IPS DF 6.9 (cell line): Measurements from ENCODE around the gene HOXB6.

ENCODE experiments used
- DNase-seq: peaks from one replicate; pipeline ENCODE4 v3.0.0-alpha.2; 2013; ENCODE audit warnings: low read depth, low spot score
- H3K27ac ChIP-seq: one replicate; pipeline ENCODE4 v1.5.1; 2013; ENCODE audit warnings: low read length, control low read depth
- H3K27me3 ChIP-seq: 2 replicates; pipeline ENCODE4 v1.6.1; 2013; ENCODE audit warnings: mild to moderate bottlenecking, low read length; ENCODE audit not compliant: control insufficient read depth, insufficient read depth
- H3K36me3 ChIP-seq: 2 replicates; pipeline ENCODE4 v1.6.1; 2013; ENCODE audit warnings: low read length; ENCODE audit not compliant: control insufficient read depth, insufficient read depth
- H3K4me1 ChIP-seq: 2 replicates; pipeline ENCODE4 v1.6.1; 2013; ENCODE audit warnings: low read length; ENCODE audit not compliant: control insufficient read depth, insufficient read depth
- H3K4me3 ChIP-seq: 2 replicates; pipeline ENCODE4 v1.5.1; 2013; ENCODE audit warnings: mild to moderate bottlenecking, low read length
- H3K9me3 ChIP-seq: 2 replicates; pipeline ENCODE4 v1.6.1; 2013; ENCODE audit warnings: low read length, inconsistent platforms; ENCODE audit not compliant: control insufficient read depth, insufficient read depth
- WGBS: extraction: QIAGEN DNeasy Blood & Tissue Kit; methylation state at CpG from one replicate; pipeline ENCODE4 v1.1.7; 2013; ENCODE audit warnings: mixed read lengths, missing lambda C conversion rate; ENCODE audit not compliant: insufficient read length, insufficient coverage; 5-methylcytosine and 5-hydroxymethylcytosine counted together

Gene HOXB6

GRCh38 chr17:48613862-48614694 lies 9.3 kb upstream of the HOXB6 start:
- H3K27ac ChIP-seq = no peak overlapping the region
- peaks cover 95% of the 10 kb centered on the region for H3K27me3 ChIP-seq
- DNase-seq = no peak
- WGBS = no CpG with 5 or more reads among the region's 55 CpGs
- H3K4me3 ChIP-seq = no peak overlapping the region
- H3K4me1 ChIP-seq = peaks cover 7% of the 10 kb centered on the region
- H3K9me3 ChIP-seq = no peaks in the 10 kb centered on the region
- no peaks in the 10 kb centered on the region for H3K36me3 ChIP-seq

DNA sequence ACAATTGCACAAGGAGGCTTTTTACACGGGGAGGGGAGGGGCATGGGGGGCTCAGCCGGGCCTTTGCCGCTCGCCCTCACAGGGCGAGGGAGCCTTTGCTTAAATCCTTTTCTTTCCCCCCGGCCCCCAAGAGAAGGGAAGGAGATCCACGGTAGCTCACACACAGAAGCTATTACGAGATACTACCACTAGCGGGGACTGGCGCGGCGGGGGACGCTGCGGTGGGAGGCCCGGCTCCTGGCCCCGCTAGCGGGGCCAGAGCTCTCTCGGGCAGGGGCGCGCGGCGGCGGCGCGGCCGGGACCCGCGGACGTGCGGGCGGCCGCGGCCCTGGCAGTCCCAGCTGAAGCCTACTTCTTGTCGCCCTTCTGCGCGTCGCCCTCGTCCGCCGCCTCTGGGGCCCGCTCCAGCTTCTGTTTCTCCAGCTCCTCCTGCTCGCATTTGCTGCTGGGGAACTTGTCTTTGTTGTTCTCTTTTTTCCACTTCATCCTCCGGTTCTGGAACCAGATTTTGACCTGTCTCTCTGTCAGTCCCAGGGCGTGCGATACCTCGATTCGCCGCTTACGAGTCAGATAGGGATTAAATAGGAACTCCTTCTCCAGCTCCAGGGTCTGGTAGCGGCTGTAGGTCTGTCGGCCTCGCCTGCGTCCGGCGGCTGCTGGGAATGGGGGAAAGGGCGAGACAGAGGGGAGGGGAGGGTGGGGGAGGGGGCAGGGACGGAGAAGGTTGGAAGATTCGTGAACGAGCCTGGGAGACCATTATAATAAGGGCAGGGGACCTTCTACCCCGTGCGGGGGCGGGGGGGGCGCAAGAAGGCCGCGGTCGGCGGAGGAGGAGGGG lies 8.3 kb upstream of the HOXB6 start:
- Histone ChIP-seq H3K4me1 (peaks cover 7% of the 10 kb centered on the region), H3K27ac (no peak overlapping the region), H3K27me3 (peaks cover 95% of the 10 kb centered on the region), H3K4me3 (no peak overlapping the region), H3K36me3 (no peaks in the 10 kb centered on the region), H3K9me3 (no peaks in the 10 kb centered on the region)
- no CpG with 5 or more reads among the region's 67 CpGs for WGBS
- no peak for DNase-seq

GRCh38 chr17:48612456-48612853 lies 7.7 kb upstream of the HOXB6 start:
- peaks cover 7% of the 10 kb centered on the region for H3K4me1 ChIP-seq
- no CpG with 5 or more reads among the region's 15 CpGs for WGBS
- H3K27ac ChIP-seq = no peak overlapping the region
- H3K36me3 ChIP-seq = no peaks in the 10 kb centered on the region
- no peak for DNase-seq
- H3K4me3 ChIP-seq = no peak overlapping the region
- H3K27me3 ChIP-seq = peaks cover 94% of the 10 kb centered on the region
- H3K9me3 ChIP-seq = no peaks in the 10 kb centered on the region

GRCh38 chr17:48611681-48612455 lies 7.1 kb upstream of the HOXB6 start:
- no CpG with 5 or more reads among the region's 36 CpGs for WGBS
- DNase-seq = no peak
- no peak overlapping the region for H3K4me3 ChIP-seq

DNA sequence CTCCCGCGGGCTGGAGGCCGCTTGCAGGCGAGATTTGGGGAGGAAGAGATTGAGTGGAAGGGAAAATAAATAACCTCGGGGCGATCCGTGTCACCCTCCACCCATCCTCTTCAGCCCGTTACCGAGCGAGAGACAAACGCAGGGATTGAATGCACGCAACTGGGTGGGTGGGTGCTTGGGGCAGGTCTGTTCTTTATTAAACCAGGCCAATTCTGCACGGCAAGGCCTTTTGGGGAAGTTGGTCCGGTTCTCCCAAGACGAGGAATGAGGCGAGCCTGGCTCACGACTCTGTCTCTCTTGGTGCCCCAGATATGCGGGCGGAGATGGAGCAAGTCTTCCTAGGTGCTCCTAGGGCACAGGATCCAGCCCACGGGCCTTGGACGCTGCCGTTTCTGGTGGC lies 6.4 kb upstream of the HOXB6 start:
- peaks cover 94% of the 10 kb centered on the region for H3K27me3 ChIP-seq
- no peaks in the 10 kb centered on the region for H3K36me3 ChIP-seq
- no peaks in the 10 kb centered on the region for H3K9me3 ChIP-seq
- peaks cover 7% of the 10 kb centered on the region for H3K4me1 ChIP-seq
- no peak overlapping the region for H3K4me3 ChIP-seq
- DNase-seq = no peak
- WGBS = no CpG with 5 or more reads among the region's 22 CpGs
- H3K27ac ChIP-seq = no peak overlapping the region

More at GRCh38 chr17:48611681-48612455, 7.1 kb upstream of the HOXB6 start:
- H3K9me3 ChIP-seq = no peaks in the 10 kb centered on the region
- H3K27me3 ChIP-seq = peaks cover 94% of the 10 kb centered on the region
- H3K4me1 ChIP-seq = peaks cover 7% of the 10 kb centered on the region
- no peaks in the 10 kb centered on the region for H3K36me3 ChIP-seq
- no peak overlapping the region for H3K27ac ChIP-seq

- Histone ChIP-seq H3K4me3 (no peak within 1 kb of the TSS), H3K27me3 (peaks cover 94% of the 10 kb centered on the region), H3K36me3 (no peaks in the 10 kb centered on the region), H3K4me1 (peaks cover 7% of the 10 kb centered on the region), H3K27ac (no peak within 1 kb of the TSS), H3K9me3 (no peaks in the 10 kb centered on the region)
- no CpG with 5 or more reads among the region's 79 CpGs for WGBS
- no peak for DNase-seq
These were observed 5.8 kb upstream of the HOXB6 start, which contains the start of gene HOXB7 for GRCh38 chr17:48610282-48611211. Gene HOXB7 (minus strand): TSS chr17:48611017. CDS start chr17:48610918, 99 bp downstream.

- WGBS = no CpG with 5 or more reads among the region's 15 CpGs
- Histone ChIP-seq H3K4me3 (no peak overlapping the region), H3K4me1 (peaks cover 7% of the 10 kb centered on the region), H3K27me3 (peaks cover 94% of the 10 kb centered on the region), H3K27ac (no peak overlapping the region), H3K36me3 (no peaks in the 10 kb centered on the region), H3K9me3 (no peaks in the 10 kb centered on the region)
- no peak for DNase-seq
These were observed 5.0 kb upstream of the HOXB6 start for GRCh38 chr17:48609759-48610281.

- Histone ChIP-seq H3K27me3 (peaks cover 95% of the 10 kb centered on the region), H3K4me1 (peaks cover 4% of the 10 kb centered on the region; the same call in 1 of the 2 replicates), H3K4me3 (no peak overlapping the region), H3K9me3 (no peaks in the 10 kb centered on the region), H3K27ac (no peak overlapping the region), H3K36me3 (no peaks in the 10 kb centered on the region)
- no peak for DNase-seq
These were observed 4.2 kb upstream of the HOXB6 start for GRCh38 chr17:48609033-48609432.

GRCh38 chr17:48608494-48608834 lies 3.7 kb upstream of the HOXB6 start:
- H3K4me1 ChIP-seq = peaks cover 4% of the 10 kb centered on the region; the same call in 1 of the 2 replicates
- no CpG with 5 or more reads among the region's 1 CpG for WGBS
- H3K4me3 ChIP-seq = no peak overlapping the region
- H3K27ac ChIP-seq = no peak overlapping the region
- H3K27me3 ChIP-seq = peaks cover 95% of the 10 kb centered on the region
- DNase-seq = no peak
- H3K9me3 ChIP-seq = no peaks in the 10 kb centered on the region
- H3K36me3 ChIP-seq = no peaks in the 10 kb centered on the region
